ENCODE measurements around the gene PSMB3. TPM values are rescaled to one million over a fixed set of nuclear protein-coding genes. Genes with fewer than 3 reads are reported as not detected.

The PSMB3 gene
- total RNA-seq, 1 experiment from 2014 or later: 233 TPM

DNA sequence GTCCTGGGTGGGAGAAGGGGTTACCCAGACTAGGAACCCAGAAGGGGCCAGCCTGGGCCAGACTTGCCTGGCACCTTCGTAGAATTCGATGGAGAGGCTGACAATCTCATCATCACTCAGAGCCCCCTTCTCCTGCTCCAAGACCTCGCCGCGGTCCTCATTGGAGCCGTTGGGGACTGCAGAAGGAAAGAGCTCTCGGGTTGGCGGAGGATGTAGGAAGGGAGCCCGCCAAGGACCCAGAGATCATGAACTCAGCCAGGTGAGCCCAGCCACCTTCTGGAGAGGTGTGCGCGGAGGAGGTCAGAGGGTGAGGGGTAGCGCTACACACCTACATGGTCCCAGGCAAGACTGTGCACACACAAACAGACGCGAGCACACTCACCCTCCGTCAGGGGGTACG, 13.9 kb upstream of the PSMB3 start:
- Histone ChIP-seq H3K36me3 (ENCODE audit: control insufficient read depth, insufficient read depth, low read length) (no peaks in the 10 kb centered on the region; the same call in 1 of the 2 replicates), H3K9me3 (ENCODE audit: control insufficient read depth, insufficient read depth, low read depth, low read length) (no peaks in the 10 kb centered on the region), H3K27ac (ENCODE audit: low read length) (no peak overlapping the region), H3K27me3 (ENCODE audit: control insufficient read depth, insufficient read depth, low read length) (no peaks in the 10 kb centered on the region), H3K4me1 (ENCODE audit: control insufficient read depth, insufficient read depth, low read length) (peaks cover 31% of the 10 kb centered on the region), H3K4me3 (ENCODE audit: low read depth in 2 of 2, low read length in 2 of 2) (no peak overlapping the region)
- ChIA-PET POLR2A (no interaction called here), CTCF (interaction anchor here (0.5 kb wide), 1 partner anchor 225 kb away, joined by 4 read pairs; no protein-coding TSS in a partner anchor)
- DNase-seq (ENCODE audit: low read depth, low spot score) (no peak), ATAC-seq (no peak)
- intact Hi-C loops (cut with micrococcal nuclease; ENCODE audit: unreplicated experiment): no loop called here
- no TSS peak for BruUV-seq (replicated peaks)
- TF ChIP-seq TCF7L2 (IDR thresholded peaks at IDR 0.05; ENCODE audit: low read depth, low read length) (no peak), SIN3A (IDR thresholded peaks at IDR 0.05; ENCODE audit: borderline replicate concordance, insufficient read depth, low read depth, low read length) (no peak), POLR2AphosphoS5 (IDR thresholded peaks at IDR 0.05; ENCODE audit: low read depth, low read length) (no peak)
- TF ChIP-seq, protein P1, sequence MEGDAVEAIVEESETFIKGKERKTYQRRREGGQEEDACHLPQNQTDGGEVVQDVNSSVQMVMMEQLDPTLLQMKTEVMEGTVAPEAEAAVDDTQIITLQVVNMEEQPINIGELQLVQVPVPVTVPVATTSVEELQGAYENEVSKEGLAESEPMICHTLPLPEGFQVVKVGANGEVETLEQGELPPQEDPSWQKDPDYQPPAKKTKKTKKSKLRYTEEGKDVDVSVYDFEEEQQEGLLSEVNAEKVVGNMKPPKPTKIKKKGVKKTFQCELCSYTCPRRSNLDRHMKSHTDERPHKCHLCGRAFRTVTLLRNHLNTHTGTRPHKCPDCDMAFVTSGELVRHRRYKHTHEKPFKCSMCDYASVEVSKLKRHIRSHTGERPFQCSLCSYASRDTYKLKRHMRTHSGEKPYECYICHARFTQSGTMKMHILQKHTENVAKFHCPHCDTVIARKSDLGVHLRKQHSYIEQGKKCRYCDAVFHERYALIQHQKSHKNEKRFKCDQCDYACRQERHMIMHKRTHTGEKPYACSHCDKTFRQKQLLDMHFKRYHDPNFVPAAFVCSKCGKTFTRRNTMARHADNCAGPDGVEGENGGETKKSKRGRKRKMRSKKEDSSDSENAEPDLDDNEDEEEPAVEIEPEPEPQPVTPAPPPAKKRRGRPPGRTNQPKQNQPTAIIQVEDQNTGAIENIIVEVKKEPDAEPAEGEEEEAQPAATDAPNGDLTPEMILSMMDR (IDR thresholded peaks at IDR 0.05): no peak
- TF ChIP-seq, protein P2, sequence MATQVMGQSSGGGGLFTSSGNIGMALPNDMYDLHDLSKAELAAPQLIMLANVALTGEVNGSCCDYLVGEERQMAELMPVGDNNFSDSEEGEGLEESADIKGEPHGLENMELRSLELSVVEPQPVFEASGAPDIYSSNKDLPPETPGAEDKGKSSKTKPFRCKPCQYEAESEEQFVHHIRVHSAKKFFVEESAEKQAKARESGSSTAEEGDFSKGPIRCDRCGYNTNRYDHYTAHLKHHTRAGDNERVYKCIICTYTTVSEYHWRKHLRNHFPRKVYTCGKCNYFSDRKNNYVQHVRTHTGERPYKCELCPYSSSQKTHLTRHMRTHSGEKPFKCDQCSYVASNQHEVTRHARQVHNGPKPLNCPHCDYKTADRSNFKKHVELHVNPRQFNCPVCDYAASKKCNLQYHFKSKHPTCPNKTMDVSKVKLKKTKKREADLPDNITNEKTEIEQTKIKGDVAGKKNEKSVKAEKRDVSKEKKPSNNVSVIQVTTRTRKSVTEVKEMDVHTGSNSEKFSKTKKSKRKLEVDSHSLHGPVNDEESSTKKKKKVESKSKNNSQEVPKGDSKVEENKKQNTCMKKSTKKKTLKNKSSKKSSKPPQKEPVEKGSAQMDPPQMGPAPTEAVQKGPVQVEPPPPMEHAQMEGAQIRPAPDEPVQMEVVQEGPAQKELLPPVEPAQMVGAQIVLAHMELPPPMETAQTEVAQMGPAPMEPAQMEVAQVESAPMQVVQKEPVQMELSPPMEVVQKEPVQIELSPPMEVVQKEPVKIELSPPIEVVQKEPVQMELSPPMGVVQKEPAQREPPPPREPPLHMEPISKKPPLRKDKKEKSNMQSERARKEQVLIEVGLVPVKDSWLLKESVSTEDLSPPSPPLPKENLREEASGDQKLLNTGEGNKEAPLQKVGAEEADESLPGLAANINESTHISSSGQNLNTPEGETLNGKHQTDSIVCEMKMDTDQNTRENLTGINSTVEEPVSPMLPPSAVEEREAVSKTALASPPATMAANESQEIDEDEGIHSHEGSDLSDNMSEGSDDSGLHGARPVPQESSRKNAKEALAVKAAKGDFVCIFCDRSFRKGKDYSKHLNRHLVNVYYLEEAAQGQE (IDR thresholded peaks at IDR 0.05; ENCODE audit: insufficient read depth in 1 of 2, low read depth in 2 of 2, low read length in 1 of 2): no peak
- in situ Hi-C loops (cut with HindIII; ENCODE audit: low pct_unique_long_range_greater_than_20kb, low sequenced_read_pairs): no loop called here

DNA sequence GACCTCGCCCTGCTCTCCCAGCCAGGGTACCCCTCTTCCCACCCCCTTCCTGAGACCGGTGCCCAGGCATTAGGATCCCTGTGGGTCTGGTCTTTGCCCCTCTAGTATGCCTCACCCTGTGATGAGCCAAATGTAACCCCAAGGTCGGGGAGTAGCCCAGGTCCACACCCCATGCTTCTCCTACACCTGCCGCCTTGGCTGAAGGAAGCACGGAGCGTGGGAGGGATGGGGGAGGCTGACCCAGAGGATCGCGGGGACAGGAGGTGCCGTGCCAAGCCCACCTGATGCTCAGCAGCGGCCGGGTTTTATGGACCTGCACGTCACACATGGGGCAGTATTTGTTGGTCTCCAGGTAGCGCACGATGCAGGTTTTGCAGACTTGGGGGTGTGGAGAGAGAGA, 13.2 kb upstream of the PSMB3 start:
- Histone ChIP-seq H3K9me3 (ENCODE audit: control insufficient read depth, insufficient read depth, low read depth, low read length) (no peaks in the 10 kb centered on the region), H3K36me3 (ENCODE audit: control insufficient read depth, insufficient read depth, low read length) (no peaks in the 10 kb centered on the region; the same call in 1 of the 2 replicates), H3K4me3 (ENCODE audit: low read depth in 2 of 2, low read length in 2 of 2) (no peak overlapping the region), H3K4me1 (ENCODE audit: control insufficient read depth, insufficient read depth, low read length) (peaks cover 31% of the 10 kb centered on the region), H3K27ac (ENCODE audit: low read length) (no peak overlapping the region), H3K27me3 (ENCODE audit: control insufficient read depth, insufficient read depth, low read length) (no peaks in the 10 kb centered on the region)
- POLR2A ChIA-PET: no interaction called here
- no peak for TF ChIP-seq SIN3A (IDR thresholded peaks at IDR 0.05; ENCODE audit: borderline replicate concordance, insufficient read depth, low read depth, low read length)
- TF ChIP-seq TCF7L2 (IDR thresholded peaks at IDR 0.05; ENCODE audit: low read depth, low read length): no peak
- TF ChIP-seq POLR2AphosphoS5 (IDR thresholded peaks at IDR 0.05; ENCODE audit: low read depth, low read length): no peak
- TF ChIP-seq, protein P2 (IDR thresholded peaks at IDR 0.05; ENCODE audit: insufficient read depth in 1 of 2, low read depth in 2 of 2, low read length in 1 of 2): no peak
- TF ChIP-seq, protein P1 (IDR thresholded peaks at IDR 0.05): no peak
- BruUV-seq (replicated peaks): no TSS peak
- no peak for DNase-seq (ENCODE audit: low read depth, low spot score)
- intact Hi-C loops (cut with micrococcal nuclease; ENCODE audit: unreplicated experiment): no loop called here
- CTCF ChIA-PET: interaction anchor here (0.5 kb wide), 1 partner anchor 226 kb away, joined by 4 read pairs; no protein-coding TSS in a partner anchor
- ATAC-seq: no peak
- in situ Hi-C loops (cut with HindIII; ENCODE audit: low pct_unique_long_range_greater_than_20kb, low sequenced_read_pairs): no loop called here
